ENCODE results near the gene HAPSTR1. TPM values are rescaled to one million over a fixed set of nuclear protein-coding genes. Genes with fewer than 3 reads are reported as not detected.

Gene HAPSTR1
- total and polyA plus RNA-seq, 2 of the 13 experiments (the other 11 are each of a cell fraction or from before 2014, with no cell fraction given) = 25.2 to 83.2 TPM

GRCh38 chr16:9091867-9092281 is 430 bp downstream of the HAPSTR1 start (continued):
- TF ChIP-seq NFYB (CRISPR knock-in tag; IDR thresholded peaks at IDR 0.05) (no peak), SNAI1 (CRISPR knock-in tag; IDR thresholded peaks at IDR 0.05; ENCODE audit: borderline replicate concordance) (peak; percentile 48), TFAP4 (IDR thresholded peaks at IDR 0.05; ENCODE audit: borderline replicate concordance, low read depth) (no peak), SUZ12 (IDR thresholded peaks at IDR 0.05; ENCODE audit: low read depth, low read length) (no peak), RELA (CRISPR knock-in tag; IDR thresholded peaks at IDR 0.05) (no peak), SIX4 (CRISPR knock-in tag; IDR thresholded peaks at IDR 0.05) (no peak), SNAPC4 (CRISPR knock-in tag; IDR thresholded peaks at IDR 0.05) (peak; percentile 29; the same call in 1 of the 2 replicates), HNF4A (CRISPR knock-in tag; IDR thresholded peaks at IDR 0.05) (no peak), ATM (IDR thresholded peaks at IDR 0.05; ENCODE audit: borderline replicate concordance) (no peak), NFIC (IDR thresholded peaks at IDR 0.05; ENCODE audit: low read length) (no peak), MNT (IDR thresholded peaks at IDR 0.05) (no peak)
